K562 (cell line): ENCODE measurements around the gene CFAP20. TPM values are rescaled to one million over a fixed set of nuclear protein-coding genes. Genes with fewer than 3 reads are reported as not detected.

ENCODE experiments used
- ATAC-seq: fragments of 200-7000 bp; cut with Tn5 transposase; 3 replicates; pipeline ENCODE4 v1.9.1; 2020; ENCODE audit warnings: moderate library complexity
- BruUV-seq: library from RNA; stranded (reverse); fragments of 400-500 nt; replicated peaks from 2 replicates; lab custom pipeline; 2021; lab: Mats Ljungman, UMichigan
- CTCF ChIA-PET: fragments of 300-600 bp; formaldehyde crosslinking; extraction: SDS; loops from one replicate; lab custom pipeline; 2021; ENCODE audit warnings: low intra/inter-chr PET ratio; lab: Yijun Ruan, JAX
- POLR2A ChIA-PET: fragments of 300-600, 350-650 bp; sonication (Branson Sonifier 250); formaldehyde crosslinking; extraction: SDS; loops from one replicate; lab custom pipeline; 2021; ENCODE audit warnings: antibody characterized with exemption, inconsistent platforms; lab: Yijun Ruan, JAX
- DNase-seq, 4 experiments: peaks; one replicate each; pipeline versions ENCODE4 v3.0.0 to v3.0.0-alpha.2; 2011 to 2018; ENCODE audit warnings: low spot score in 3 of 4, mixed read lengths in 3 of 4; ENCODE audit errors: extremely low read depth in 1 of 4
- FAIRE-seq: peaks from 2 replicates; lab custom pipeline; 2011; peaks lifted over from hg19 to GRCh38; lab: Jason Lieb, UNC
- H2AFZ ChIP-seq: 2 replicates; pipeline ENCODE4 v1.6.0; 2011; ENCODE audit warnings: low read depth, low read length, control low read depth, inconsistent platforms
- H3K27ac ChIP-seq: fragments of 200-600 bp; 3 replicates; pipeline ENCODE4 v1.8.0; 2011; ENCODE audit warnings: low read depth, mild to moderate bottlenecking, control low read depth, inconsistent platforms, low read length, moderate library complexity, mixed read lengths; ENCODE audit errors: extremely low read depth
- H3K27me3 ChIP-seq, 2 experiments: fragments of 300-600 bp in 1 of 2; 2 replicates in 1 of 2; 3 replicates in 1 of 2; pipeline versions ENCODE4 v1.6.0 to v1.8.0; 2011; ENCODE audit warnings: inconsistent platforms in 2 of 2, low read length in 2 of 2, mild to moderate bottlenecking in 1 of 2, mixed read lengths in 1 of 2, moderate library complexity in 1 of 2; ENCODE audit not compliant: control insufficient read depth in 2 of 2, insufficient read depth in 2 of 2
- H3K36me3 ChIP-seq: fragments of 300-600 bp; 3 replicates; pipeline ENCODE4 v1.8.0; 2011; ENCODE audit warnings: mild to moderate bottlenecking, low read length, inconsistent platforms; ENCODE audit not compliant: control insufficient read depth, insufficient read depth
- H3K4me1 ChIP-seq, 2 experiments: fragments of 200-600 bp in 1 of 2; replicated peaks in 1 of 2; 2 replicates in 1 of 2; 3 replicates in 1 of 2; pipeline versions ENCODE4 v1.5.1 to v1.8.0; 2011; ENCODE audit warnings: inconsistent platforms in 2 of 2, low read length in 2 of 2, mild to moderate bottlenecking in 1 of 2, mixed read lengths in 1 of 2, moderate library complexity in 1 of 2; ENCODE audit not compliant: control insufficient read depth in 2 of 2, insufficient read depth in 2 of 2
- H3K4me2 ChIP-seq: 2 replicates; pipeline ENCODE4 v1.6.1; 2011; ENCODE audit warnings: low read length, control low read depth, inconsistent platforms, mixed read lengths; ENCODE audit not compliant: insufficient read depth
- H3K4me3 ChIP-seq: fragments of 200-600 bp; sonication (generic), shearing (Covaris generic); 2 replicates; pipeline ENCODE4 v1.5.1; 2016; ENCODE audit warnings: control low read depth, inconsistent platforms
- H3K79me2 ChIP-seq: fragments of 200-600 bp; 3 replicates; pipeline ENCODE4 v1.8.0; 2011; ENCODE audit warnings: low read length, inconsistent platforms; ENCODE audit not compliant: control insufficient read depth, insufficient read depth
- H3K9ac ChIP-seq, 2 experiments: 2 replicates each; pipeline versions ENCODE4 v1.6.0 to v1.6.1; 2011; ENCODE audit warnings: low read depth in 2 of 2, low read length in 2 of 2, control low read depth in 1 of 2, inconsistent platforms in 1 of 2, mild to moderate bottlenecking in 1 of 2, mixed read lengths in 1 of 2; ENCODE audit not compliant: insufficient read depth in 1 of 2
- H3K9me1 ChIP-seq: one replicate; pipeline ENCODE4 v1.6.0; 2011; ENCODE audit warnings: inconsistent platforms, mild to moderate bottlenecking, low read length, moderate library complexity; ENCODE audit not compliant: control insufficient read depth, insufficient read depth
- H3K9me3 ChIP-seq: replicated peaks from 2 replicates; pipeline ENCODE4 v1.5.1; 2011; ENCODE audit warnings: low read depth, low read length, inconsistent platforms; ENCODE audit not compliant: control insufficient read depth, insufficient read depth
- H4K20me1 ChIP-seq: replicated peaks from 2 replicates; pipeline ENCODE4 v1.6.1; 2011; ENCODE audit warnings: low read length, inconsistent platforms, mixed read lengths; ENCODE audit not compliant: control insufficient read depth, insufficient read depth
- PATZ1 ChIP-seq: fragments of 250-450 bp; sonication (Bioruptor Pico); IDR thresholded peaks from 2 replicates; pipeline ENCODE4 v1.5.0; 2020; ENCODE audit warnings: mild to moderate bottlenecking, borderline replicate concordance
- PHF20 ChIP-seq: fragments of 450-650 bp; IDR thresholded peaks from 2 replicates; pipeline ENCODE4 v1.6.1; 2018; ENCODE audit not compliant: partially characterized antibody
- RNF219 ChIP-seq: fragments of 250-450 bp; sonication (Bioruptor Pico); IDR thresholded peaks from 2 replicates; pipeline ENCODE4 v1.5.0; 2022; ENCODE audit warnings: mild to moderate bottlenecking
- RREB1 ChIP-seq: fragments of 250-450 bp; sonication (Bioruptor Pico); IDR thresholded peaks from 2 replicates; pipeline ENCODE4 v1.4.0; 2020
- ZBTB17 ChIP-seq: fragments of 450-650 bp; formaldehyde crosslinking; IDR thresholded peaks from 2 replicates; pipeline ENCODE4 v1.4.0; 2020; ENCODE audit warnings: mild to moderate bottlenecking
- ZC3H11A ChIP-seq: IDR thresholded peaks from 2 replicates; pipeline ENCODE4 v1.6.1; 2012; ENCODE audit warnings: low read depth, low read length, improper control_type of control experiment
- ZNF311 ChIP-seq: fragments of 250-450 bp; sonication (Bioruptor Pico); IDR thresholded peaks from 2 replicates; pipeline ENCODE4 v1.4.0; 2020; ENCODE audit warnings: mild to moderate bottlenecking, moderate library complexity
- WGBS: fragments of 100-300 bp; shearing (Covaris generic); methylation state at CpG from one replicate; pipeline ENCODE4 v1.1.6; 2016; ENCODE audit warnings: low coverage, mixed read lengths; ENCODE audit not compliant: insufficient coverage; ENCODE audit errors: missing lambda C conversion rate; 5-methylcytosine and 5-hydroxymethylcytosine counted together
- in situ Hi-C: fragments of 300-500 bp; cut with MboI; formaldehyde crosslinking; loops from 4 replicates; pipeline ENCODE4 v1.15.0; 2018; ENCODE audit warnings: inconsistent platforms, mixed read lengths
- intact Hi-C: fragments of 100-400 bp; cut with micrococcal nuclease; formaldehyde crosslinking; loops from 2 replicates; pipeline ENCODE4 v1.14.2; 2022
- polyA plus RNA-seq, 8 experiments: library from polyadenylated mRNA; depleted of rRNA in 4 of 8; stranded (reverse) in 5 of 8; unstranded in 3 of 8; fragments of >200 nt; fragmentation: Nextera tagmentation in 2 of 8; fragmentation: Illumina TruSeq in 1 of 8; extraction: Ambion mirVana in 2 of 8; extraction: Trizol in 1 of 8; gene quantifications; 2 replicates each; pipeline versions ENCODE4 v1.2.1 to v1.2.3, GENCODE V29; 2011 to 2014; ENCODE audit warnings: inconsistent platforms in 1 of 8, missing spikeins in 1 of 8
- total RNA-seq, 7 experiments: library from RNA; depleted of rRNA in 6 of 7; stranded (reverse); fragments of >200 nt in 6 of 7; fragmentation: Illumina TruSeq in 2 of 7; extraction: Trizol in 2 of 7; gene quantifications; 2 replicates each; pipeline versions ENCODE4 v1.2.1 to v1.2.3, GENCODE V29; 2011 to 2021; ENCODE audit warnings: low replicate concordance in 1 of 7

The CFAP20 gene
- total and polyA plus RNA-seq, 9 of the 15 experiments (the other 6 are each of a cell fraction or from before 2014, with no cell fraction given): 20.5 to 90.5 (median 75.3) TPM

GRCh38 chr16:58105631-58106030 lies 23.6 kb downstream of the CFAP20 start:
- H3K9me3 ChIP-seq: no peaks in the 10 kb centered on the region
- TF ChIP-seq RREB1 (CRISPR knock-in tag) (no peak), PHF20 (no peak), RNF219 (CRISPR knock-in tag) (no peak), PATZ1 (CRISPR knock-in tag) (no peak), ZNF311 (CRISPR knock-in tag) (no peak), ZBTB17 (CRISPR knock-in tag) (no peak), ZC3H11A (no peak)
- no peaks in the 10 kb centered on the region for H3K9me1 ChIP-seq
- ATAC-seq (0 out of 3 replicates have a peak, but pooled peaks have one; percentile 28), DNase-seq (no peak), FAIRE-seq (no peak)
- no peak overlapping the region for H3K9ac ChIP-seq
- no peak overlapping the region for H3K4me2 ChIP-seq
- in situ Hi-C loops: no loop called here
- no peaks in the 10 kb centered on the region for H3K36me3 ChIP-seq
- POLR2A ChIA-PET: interaction anchor here (0.6 kb wide), 1 partner anchor 161 kb away, joined by 3 read pairs; no protein-coding TSS in a partner anchor
- no peak overlapping the region for H3K4me3 ChIP-seq
- CTCF ChIA-PET: no interaction called here
- H4K20me1 ChIP-seq: no peaks in the 10 kb centered on the region
- no peaks in the 10 kb centered on the region; a peak in 1 of 5 replicates for H3K4me1 ChIP-seq
- no TSS peak for BruUV-seq
- H3K79me2 ChIP-seq: no peaks in the 10 kb centered on the region
- intact Hi-C loops: no loop called here
- no peaks in the 10 kb centered on the region; a peak in 1 of 5 replicates for H3K27me3 ChIP-seq
- H3K27ac ChIP-seq: no peak overlapping the region
- WGBS: 0% methylated on average over 1 of the region's 1 CpG
- H2AFZ ChIP-seq: no peak overlapping the region
